Ectodermal cell (in vitro differentiated cells): Measurements from ENCODE around the gene MAPT.

Experiments used
- H3K27ac ChIP-seq: 2 replicates; pipeline ENCODE4 v1.7.0; 2013; ENCODE audit warnings: mild to moderate bottlenecking, low read depth, low read length; ENCODE audit not compliant: insufficient read depth, poor library complexity, severe bottlenecking
- H3K27me3 ChIP-seq: 2 replicates; pipeline ENCODE4 v1.7.0; 2013; ENCODE audit warnings: mild to moderate bottlenecking, low read length; ENCODE audit not compliant: insufficient read depth, control insufficient read depth, poor library complexity, severe bottlenecking
- H3K36me3 ChIP-seq: one replicate; pipeline ENCODE4 v1.7.0; 2013; ENCODE audit warnings: low read length; ENCODE audit not compliant: control insufficient read depth, insufficient read depth
- H3K4me1 ChIP-seq: one replicate; pipeline ENCODE4 v1.7.0; 2013; ENCODE audit warnings: low read length; ENCODE audit not compliant: control insufficient read depth, insufficient read depth
- H3K4me3 ChIP-seq: 2 replicates; pipeline ENCODE4 v1.7.0; 2013; ENCODE audit warnings: low read depth, low read length, control low read depth; ENCODE audit not compliant: insufficient read depth
- H3K9me3 ChIP-seq: 2 replicates; pipeline ENCODE4 v1.7.0; 2013; ENCODE audit warnings: mild to moderate bottlenecking, low read length, moderate library complexity; ENCODE audit not compliant: control insufficient read depth
- WGBS, 2 experiments: methylation state at CpG; one replicate each; pipeline ENCODE4 v1.1.7; 2013; ENCODE audit warnings: missing lambda C conversion rate in 2 of 2; 5-methylcytosine and 5-hydroxymethylcytosine counted together

The MAPT gene

DNA sequence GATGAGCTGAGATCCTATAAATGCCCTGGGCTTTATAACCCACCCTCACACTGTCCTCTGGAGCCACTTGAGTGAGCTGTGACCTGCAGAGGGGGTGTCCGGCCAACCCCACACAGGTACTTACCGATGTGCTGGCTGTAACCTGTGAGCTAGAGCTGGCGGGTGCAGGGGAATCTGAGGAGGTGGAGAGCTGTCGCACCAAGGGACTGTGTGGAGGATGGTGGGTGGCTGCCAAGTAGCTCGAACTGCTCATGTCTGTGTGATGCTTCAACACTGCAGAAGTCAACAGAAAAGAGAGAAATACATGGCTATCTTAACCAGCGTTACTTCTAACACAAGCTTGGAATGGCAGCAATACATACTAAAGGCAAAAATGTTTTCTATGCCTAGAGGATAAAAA is 144.1 kb downstream of the MAPT start:
- WGBS, 2 experiments, result 96 to 98% methylated on average over 6 of the region's 6 CpGs
- Histone ChIP-seq H3K9me3 (no peaks in the 10 kb centered on the region), H3K36me3 (peaks cover 60% of the 10 kb centered on the region)

DNA sequence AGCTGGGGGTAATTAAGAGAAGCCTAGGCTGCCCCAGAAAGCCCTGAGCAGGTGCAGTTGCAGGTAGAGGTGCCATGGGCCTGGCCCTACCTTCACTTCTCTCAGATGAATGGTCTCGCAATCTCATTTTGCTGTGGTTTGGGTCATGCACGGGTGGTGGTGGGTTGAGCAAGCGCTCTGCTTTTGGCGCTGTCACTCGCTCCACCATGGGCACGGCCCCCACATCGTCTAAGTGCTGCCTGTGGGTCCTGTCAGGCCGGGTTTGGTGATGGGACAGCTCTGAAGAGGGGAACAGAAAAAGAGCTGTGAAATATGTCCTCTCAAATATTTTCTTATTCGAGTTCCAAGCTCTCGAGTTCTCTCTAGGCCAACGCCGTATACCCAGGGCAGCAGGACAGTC is 144.6 kb downstream of the MAPT start:
- H3K4me1 ChIP-seq, result no peaks in the 10 kb centered on the region
- no peaks in the 10 kb centered on the region for H3K27me3 ChIP-seq
- 96 to 98% methylated on average over 12 of the region's 12 CpGs for WGBS, 2 experiments
- no peak overlapping the region for H3K4me3 ChIP-seq
- H3K9me3 ChIP-seq, result no peaks in the 10 kb centered on the region
- peaks cover 55% of the 10 kb centered on the region for H3K36me3 ChIP-seq
- H3K27ac ChIP-seq, result no peak overlapping the region

More for the DNA sequence above, 144.1 kb downstream of the MAPT start:
- no peak overlapping the region for H3K4me3 ChIP-seq
- H3K27me3 ChIP-seq, result no peaks in the 10 kb centered on the region
- H3K27ac ChIP-seq, result no peak overlapping the region
- no peaks in the 10 kb centered on the region for H3K4me1 ChIP-seq

DNA sequence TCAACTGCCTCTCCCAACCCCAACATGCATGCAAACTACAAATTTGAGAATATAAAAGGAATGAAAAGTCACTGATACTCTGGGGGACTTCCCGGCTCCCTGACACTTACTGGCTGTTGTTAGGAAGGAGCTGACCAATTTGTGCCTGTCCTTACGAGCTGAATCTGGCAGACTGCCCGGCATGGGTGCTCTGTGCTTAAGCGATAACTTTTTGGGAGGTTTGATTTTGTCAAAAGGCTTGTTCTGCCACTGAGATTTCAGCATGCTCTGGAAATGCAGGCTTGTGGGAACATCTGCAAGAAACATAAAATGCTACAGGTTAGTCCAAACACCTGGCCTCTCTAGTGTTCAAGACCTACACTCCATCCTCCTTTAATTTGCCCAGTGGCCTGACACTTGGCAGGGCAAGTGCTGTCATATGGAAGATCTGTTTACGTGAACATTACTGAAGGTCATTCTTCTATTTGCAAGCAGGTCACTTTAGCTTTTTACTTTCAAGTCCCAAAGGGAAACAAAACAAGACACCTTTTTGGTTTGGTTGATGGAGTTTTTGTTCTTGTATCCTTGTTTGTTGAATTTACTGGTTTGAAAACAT is 145.3 kb downstream of the MAPT start:
- WGBS, 2 experiments, result 92 to 93% methylated on average over 5 of the region's 5 CpGs
- H3K36me3 ChIP-seq, result peaks cover 48% of the 10 kb centered on the region

DNA sequence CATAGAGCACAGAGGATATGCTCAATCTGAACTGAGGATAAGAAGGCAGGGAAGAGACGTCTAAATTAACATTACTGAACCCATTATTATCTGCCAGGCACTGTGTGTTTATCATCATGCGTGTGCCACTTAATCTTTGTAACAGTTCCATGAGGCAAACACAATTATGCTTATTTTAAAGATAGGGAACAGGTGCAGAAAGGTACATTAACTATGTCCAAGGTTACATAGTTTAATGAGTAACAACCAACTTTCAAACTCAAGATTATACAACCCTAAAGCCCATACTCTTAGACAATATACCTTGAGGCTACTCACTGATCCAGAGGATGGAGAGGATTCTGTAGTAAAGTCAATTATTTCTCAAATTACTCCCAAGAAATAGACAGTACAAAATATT is 147.9 kb downstream of the MAPT start:
- H3K4me3 ChIP-seq, result no peak overlapping the region
- H3K4me1 ChIP-seq, result no peaks in the 10 kb centered on the region
- H3K9me3 ChIP-seq, result no peaks in the 10 kb centered on the region
- no peak overlapping the region for H3K27ac ChIP-seq
- no peaks in the 10 kb centered on the region for H3K27me3 ChIP-seq
- WGBS, 2 experiments, result 93 to 96% methylated on average over 2 of the region's 2 CpGs
- H3K36me3 ChIP-seq, result peaks cover 31% of the 10 kb centered on the region

More for the DNA sequence above, 145.3 kb downstream of the MAPT start:
- Histone ChIP-seq H3K27me3 (no peaks in the 10 kb centered on the region), H3K9me3 (no peaks in the 10 kb centered on the region), H3K4me3 (no peak overlapping the region), H3K27ac (no peak overlapping the region), H3K4me1 (no peaks in the 10 kb centered on the region)

DNA sequence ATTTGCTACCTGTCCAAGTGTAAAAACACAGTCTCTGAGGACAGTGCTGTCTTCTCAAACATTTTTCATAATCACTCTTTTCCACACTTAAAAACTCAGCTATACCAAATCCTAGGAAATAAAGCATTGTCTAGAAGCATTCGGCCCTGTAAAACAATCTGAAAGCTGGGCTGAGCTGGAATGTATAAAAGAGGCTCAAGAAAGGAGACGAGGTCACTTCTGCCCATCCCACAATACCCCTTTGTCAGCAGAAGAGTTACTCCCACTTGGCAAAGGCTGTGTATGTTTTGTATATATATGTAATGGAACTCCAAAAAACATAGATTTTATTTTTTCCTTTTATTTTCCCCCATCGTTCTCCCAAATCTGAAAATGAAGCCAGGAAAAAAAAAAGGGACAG is 148.6 kb downstream of the MAPT start:
- no peaks in the 10 kb centered on the region for H3K4me1 ChIP-seq
- no peak overlapping the region for H3K27ac ChIP-seq
- no peaks in the 10 kb centered on the region for H3K27me3 ChIP-seq
- WGBS, 2 experiments, result 85 to 100% methylated on average over 2 to 3 of the region's 3 CpGs
- peaks cover 31% of the 10 kb centered on the region for H3K36me3 ChIP-seq
- no peaks in the 10 kb centered on the region for H3K9me3 ChIP-seq
- no peak overlapping the region for H3K4me3 ChIP-seq

DNA sequence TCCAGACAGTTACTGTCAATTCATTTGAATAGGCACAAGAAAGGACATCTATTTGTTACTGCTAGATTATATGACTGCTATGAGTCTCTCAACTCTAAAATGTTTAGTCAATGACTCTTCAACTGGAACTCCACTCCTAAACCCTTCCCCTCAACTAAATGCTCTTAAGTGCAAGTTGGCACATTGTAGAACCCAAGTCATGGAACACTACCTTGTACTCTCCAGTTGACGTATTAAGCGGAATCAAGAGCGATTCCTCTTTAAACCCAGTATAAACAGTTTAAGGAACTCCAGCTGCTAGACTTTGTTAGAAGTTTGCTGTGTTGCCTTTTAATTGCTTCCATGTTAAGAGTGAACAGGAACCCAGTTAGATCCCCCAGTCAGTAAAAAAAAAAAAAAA is 149.3 kb downstream of the MAPT start:
- Histone ChIP-seq H3K27me3 (no peaks in the 10 kb centered on the region), H3K27ac (no peak overlapping the region), H3K9me3 (no peaks in the 10 kb centered on the region), H3K4me3 (no peak overlapping the region), H3K36me3 (peaks cover 31% of the 10 kb centered on the region), H3K4me1 (no peaks in the 10 kb centered on the region)
- 90 to 95% methylated on average over 3 of the region's 3 CpGs for WGBS, 2 experiments

DNA sequence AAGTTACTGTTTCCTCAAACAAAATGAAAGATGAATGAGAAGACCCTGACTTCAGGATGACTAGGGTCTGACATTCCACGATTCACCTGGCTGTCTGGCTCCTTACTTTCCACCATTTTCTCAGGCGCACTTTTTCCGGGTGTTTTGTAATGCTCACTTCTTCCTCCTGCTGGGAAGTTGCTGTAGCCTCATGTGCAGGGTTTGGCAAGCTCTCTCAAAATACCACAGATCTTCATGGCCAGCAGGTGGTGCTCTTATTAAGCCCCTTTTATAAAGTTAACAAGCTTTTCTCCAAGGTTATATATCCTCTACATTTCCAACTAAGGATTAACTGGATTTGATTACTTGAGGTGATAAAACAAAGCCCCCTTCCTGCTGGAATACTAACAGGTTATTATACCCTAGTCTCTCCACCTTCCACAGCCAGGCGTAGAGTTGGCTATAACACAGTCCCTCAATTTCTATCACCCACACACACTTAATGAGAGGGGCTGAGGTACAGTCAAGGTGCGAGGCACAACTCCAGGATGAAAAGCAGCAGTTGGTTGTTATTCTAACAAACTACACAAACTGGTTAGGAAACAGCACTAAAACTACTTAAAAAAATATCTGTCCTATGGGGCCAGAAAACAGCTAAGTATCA is 150.1 kb downstream of the MAPT start:
- no peaks in the 10 kb centered on the region for H3K4me1 ChIP-seq
- peaks cover 27% of the 10 kb centered on the region for H3K36me3 ChIP-seq
- no peaks in the 10 kb centered on the region for H3K27me3 ChIP-seq
- H3K27ac ChIP-seq, result no peak overlapping the region
- 76 to 80% methylated on average over 5 of the region's 5 CpGs for WGBS, 2 experiments
- no peak overlapping the region for H3K4me3 ChIP-seq
- H3K9me3 ChIP-seq, result no peaks in the 10 kb centered on the region

DNA sequence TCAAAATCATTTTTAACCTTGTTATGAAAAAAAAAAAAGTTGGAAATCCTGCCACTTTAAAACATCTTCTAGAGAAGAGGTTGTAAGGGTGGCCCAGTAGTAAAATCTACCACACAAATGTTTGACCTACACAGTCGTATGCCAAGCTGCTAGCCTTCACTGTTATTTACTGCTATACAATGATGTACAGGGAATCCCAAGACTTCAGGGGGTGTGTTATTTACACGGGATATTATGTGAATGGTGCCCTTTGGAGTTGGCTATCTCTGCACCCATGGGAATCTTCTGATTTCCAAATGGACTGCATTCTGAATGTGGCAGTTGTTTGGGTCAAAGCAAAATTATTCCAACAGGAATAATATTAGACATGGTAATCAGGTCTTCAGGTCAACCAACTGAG is 150.6 kb downstream of the MAPT start:
- H3K9me3 ChIP-seq, result no peaks in the 10 kb centered on the region
- no peak overlapping the region for H3K4me3 ChIP-seq
- no peaks in the 10 kb centered on the region for H3K27me3 ChIP-seq
- no peak overlapping the region for H3K27ac ChIP-seq
- WGBS, 2 experiments, result 95 to 98% methylated on average over 2 of the region's 2 CpGs
- no peaks in the 10 kb centered on the region for H3K4me1 ChIP-seq
- peaks cover 28% of the 10 kb centered on the region for H3K36me3 ChIP-seq

DNA sequence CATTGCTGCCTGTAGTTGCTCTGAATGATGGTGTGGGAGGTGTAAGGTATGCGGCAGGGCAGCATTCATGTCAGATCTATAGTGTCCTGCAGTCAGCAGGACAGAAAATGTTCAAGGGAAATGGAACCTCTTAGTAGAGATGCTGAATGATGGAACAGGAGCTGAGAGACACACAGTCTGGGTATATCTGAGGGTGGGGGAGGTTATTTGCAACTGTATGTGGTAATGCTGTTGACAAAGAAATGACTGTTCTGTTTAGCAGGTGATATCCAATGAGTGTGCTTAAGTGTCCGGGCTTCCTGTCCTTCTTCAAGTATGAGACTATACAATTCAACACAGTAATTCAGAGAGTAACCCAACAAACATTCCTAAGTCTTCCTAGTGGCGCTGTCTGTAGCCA is 151.3 kb downstream of the MAPT start:
- H3K9me3 ChIP-seq, result no peaks in the 10 kb centered on the region
- no peaks in the 10 kb centered on the region for H3K27me3 ChIP-seq
- peaks cover 32% of the 10 kb centered on the region for H3K36me3 ChIP-seq
- H3K4me1 ChIP-seq, result no peaks in the 10 kb centered on the region
- WGBS, 2 experiments, result 89 to 95% methylated on average over 3 of the region's 3 CpGs
- H3K27ac ChIP-seq, result peak overlapping the region; percentile 6
- no peak overlapping the region for H3K4me3 ChIP-seq

DNA sequence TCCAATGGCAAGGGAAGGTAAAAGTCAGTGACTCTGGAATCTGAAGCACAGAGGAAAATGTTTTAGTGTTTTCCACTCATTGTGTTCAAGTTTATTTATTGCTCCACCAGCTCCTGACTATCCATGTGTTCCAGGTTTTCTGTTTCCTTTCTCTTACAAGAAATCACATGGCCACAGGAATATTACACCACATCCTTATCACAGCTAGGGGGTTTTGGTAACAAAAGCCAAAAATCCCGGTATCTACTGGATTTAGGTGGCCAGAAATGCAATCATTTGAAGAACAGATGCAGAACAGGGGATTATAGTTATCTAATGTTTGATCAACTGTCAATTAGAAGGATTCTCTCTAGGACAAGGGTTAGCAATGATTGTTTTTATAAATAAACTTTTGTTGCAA is 152.6 kb downstream of the MAPT start:
- Histone ChIP-seq H3K27ac (no peak overlapping the region), H3K4me3 (no peak overlapping the region), H3K4me1 (no peaks in the 10 kb centered on the region), H3K27me3 (no peaks in the 10 kb centered on the region), H3K9me3 (no peaks in the 10 kb centered on the region), H3K36me3 (peaks cover 44% of the 10 kb centered on the region)
- 95 to 97% methylated on average over 1 of the region's 1 CpG for WGBS, 2 experiments
